ENCODE data around the gene HAUS8.

GRCh38 chr19:17107546-17108452, 32.5 kb upstream of the HAUS8 start:
- TF ChIP-seq CTCF (IDR thresholded peaks at IDR 0.05) = no peak
- TF ChIP-seq POLR2A (IDR thresholded peaks at IDR 0.05) = no peak
- peak; percentile 14 for TF ChIP-seq EP300 (IDR thresholded peaks at IDR 0.05; ENCODE audit: low read depth)
- peak; percentile 65 to 78 (median 67) for TF ChIP-seq POLR2AphosphoS5 (IDR thresholded peaks at IDR 0.05)
